Thyroid gland (tissue), 4 donors: Measurements from ENCODE around the gene C11orf98. TPM values are rescaled to one million over a fixed set of nuclear protein-coding genes. Genes with fewer than 3 reads are reported as not detected.

Source experiments
- DNase-seq, 2 donors: peaks; one replicate each; pipeline ENCODE4 v3.0.0-alpha.2; 2019
- H3K27ac ChIP-seq, 3 donors: fragments of 200-600 bp; sonication (generic); 1 replicate in 2 of 3; 2 replicates in 1 of 3; pipeline ENCODE4 v1.5.1; 2016 to 2019; ENCODE audit warnings: mild to moderate bottlenecking in 1 of 3, moderate library complexity in 1 of 3
- H3K27me3 ChIP-seq: fragments of 200-600 bp; sonication (generic); one replicate; pipeline ENCODE4 v1.5.1; 2019
- H3K36me3 ChIP-seq, 2 donors: fragments of 200-600 bp; sonication (generic); one replicate each; pipeline ENCODE4 v1.5.1; 2016 to 2019
- H3K4me1 ChIP-seq, 2 donors: fragments of 200-600 bp; sonication (generic); one replicate each; pipeline ENCODE4 v1.5.1; 2017 to 2019
- H3K4me3 ChIP-seq, 3 donors: fragments of 200-600 bp; sonication (generic); replicated peaks in 1 of 3; 1 replicate in 2 of 3; 2 replicates in 1 of 3; pipeline ENCODE4 v1.5.1; 2016; ENCODE audit warnings: mild to moderate bottlenecking in 1 of 3
- H3K9me3 ChIP-seq: fragments of 200-600 bp; sonication (generic); one replicate; pipeline ENCODE4 v1.5.1; 2017
- POLR2A ChIP-seq, 2 donors: fragments of 450-650 bp; IDR thresholded peaks; one replicate each; pipeline ENCODE4 v1.6.1; 2017; ENCODE audit warnings: antibody characterized with exemption in 2 of 2, mild to moderate bottlenecking in 2 of 2, moderate library complexity in 1 of 2
- WGBS, 2 donors: methylation state at CpG; one replicate each; pipeline ENCODE4 v1.1.5; 2017; 5-methylcytosine and 5-hydroxymethylcytosine counted together
- intact Hi-C: fragments of 100-400 bp; cut with DNase I; formaldehyde crosslinking; loops from one replicate; pipeline ENCODE4 v1.15.1; 2023
- total RNA-seq, 4 donors: library from RNA; depleted of rRNA; stranded (reverse); fragments of >200 nt; gene quantifications; one replicate each; pipeline ENCODE4 v1.2.3, GENCODE V29; 2016
- TF ChIP-seq, protein P1 (sequence below), 6 experiments: fragments of 200-600 bp in 3 of 6; fragments of 450-650 bp in 3 of 6; sonication (generic) in 3 of 6; IDR thresholded peaks; one replicate each; pipeline ENCODE4 v1.5.1; 2016 to 2019; ENCODE audit warnings: antibody characterized with exemption in 6 of 6, mild to moderate bottlenecking in 2 of 6, inconsistent platforms in 1 of 6, moderate library complexity in 1 of 6

Gene C11orf98
- total RNA-seq, 4 donors from 2014 or later = 24.1 to 34.5 (median 29.6) TPM

DNA sequence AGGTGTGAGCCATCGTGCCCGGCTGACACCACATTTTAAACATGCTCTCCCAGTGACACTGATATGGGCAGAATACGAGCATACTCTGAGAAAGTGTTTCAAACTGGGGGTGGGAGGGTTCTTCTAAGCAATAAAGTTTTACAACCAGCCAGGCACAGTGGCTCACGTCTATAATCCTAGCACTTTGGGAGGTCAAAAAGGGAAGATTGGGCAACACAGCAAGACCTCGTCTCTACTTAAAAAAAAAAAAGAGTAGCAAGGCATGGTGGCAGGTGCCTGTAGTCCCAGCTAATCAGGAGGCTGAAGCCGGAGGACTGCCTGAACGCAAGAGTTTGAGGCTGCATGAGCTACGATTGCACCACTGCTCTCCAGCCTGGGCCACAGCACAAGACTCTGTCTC lies 20.8 kb downstream of the C11orf98 start:
- Histone ChIP-seq H3K4me1 (peaks cover 11 to 13% of the 10 kb centered on the region in 2 donors), H3K27me3 (no peaks in the 10 kb centered on the region), H3K27ac (no peak overlapping the region), H3K36me3 (peaks cover 12 to 18% of the 10 kb centered on the region in 2 donors), H3K4me3 (no peak overlapping the region), H3K9me3 (no peaks in the 10 kb centered on the region)
- 88 to 95% methylated on average over 8 of the region's 8 CpGs for WGBS, 2 donors
- no peak for TF ChIP-seq POLR2A (IDR thresholded peaks at IDR 0.05)
- TF ChIP-seq, protein P1, sequence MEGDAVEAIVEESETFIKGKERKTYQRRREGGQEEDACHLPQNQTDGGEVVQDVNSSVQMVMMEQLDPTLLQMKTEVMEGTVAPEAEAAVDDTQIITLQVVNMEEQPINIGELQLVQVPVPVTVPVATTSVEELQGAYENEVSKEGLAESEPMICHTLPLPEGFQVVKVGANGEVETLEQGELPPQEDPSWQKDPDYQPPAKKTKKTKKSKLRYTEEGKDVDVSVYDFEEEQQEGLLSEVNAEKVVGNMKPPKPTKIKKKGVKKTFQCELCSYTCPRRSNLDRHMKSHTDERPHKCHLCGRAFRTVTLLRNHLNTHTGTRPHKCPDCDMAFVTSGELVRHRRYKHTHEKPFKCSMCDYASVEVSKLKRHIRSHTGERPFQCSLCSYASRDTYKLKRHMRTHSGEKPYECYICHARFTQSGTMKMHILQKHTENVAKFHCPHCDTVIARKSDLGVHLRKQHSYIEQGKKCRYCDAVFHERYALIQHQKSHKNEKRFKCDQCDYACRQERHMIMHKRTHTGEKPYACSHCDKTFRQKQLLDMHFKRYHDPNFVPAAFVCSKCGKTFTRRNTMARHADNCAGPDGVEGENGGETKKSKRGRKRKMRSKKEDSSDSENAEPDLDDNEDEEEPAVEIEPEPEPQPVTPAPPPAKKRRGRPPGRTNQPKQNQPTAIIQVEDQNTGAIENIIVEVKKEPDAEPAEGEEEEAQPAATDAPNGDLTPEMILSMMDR (IDR thresholded peaks at IDR 0.05) = no peak
- intact Hi-C loops = no loop called here
- no peak for DNase-seq

DNA sequence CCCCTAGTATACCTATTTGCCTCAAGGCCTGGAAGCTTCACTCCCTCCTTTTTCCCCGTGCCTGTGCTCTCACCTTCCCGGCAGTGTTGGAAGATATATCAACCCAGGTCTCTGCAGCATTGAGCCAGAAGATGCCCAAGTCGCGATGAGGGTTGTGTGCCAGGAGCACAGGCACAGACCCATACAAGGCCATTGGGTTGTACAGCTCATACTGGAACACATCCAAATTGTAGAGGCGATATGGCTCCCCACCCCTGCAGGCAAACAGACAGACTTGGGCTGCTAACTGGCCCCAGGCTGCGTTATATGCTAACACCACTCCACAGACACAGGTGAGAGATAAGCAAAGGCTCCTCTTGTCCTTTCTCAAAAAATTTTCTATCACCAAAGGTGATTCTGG lies 32.5 kb downstream of the C11orf98 start:
- no peak overlapping the region for H3K27ac ChIP-seq
- no peaks in the 10 kb centered on the region for H3K9me3 ChIP-seq
- intact Hi-C loops = no loop called here
- peaks cover 66 to 81% of the 10 kb centered on the region in 2 donors for H3K36me3 ChIP-seq
- no peak for DNase-seq
- no peak overlapping the region for H3K4me3 ChIP-seq
- H3K4me1 ChIP-seq = no peaks in the 10 kb centered on the region
- no peaks in the 10 kb centered on the region for H3K27me3 ChIP-seq
- WGBS, 2 donors = 98 to 100% methylated on average over 4 to 6 of the region's 6 CpGs
- TF ChIP-seq, protein P1 (IDR thresholded peaks at IDR 0.05) = no peak
- TF ChIP-seq POLR2A (IDR thresholded peaks at IDR 0.05) = no peak

- 86 to 88% methylated on average over 3 of the region's 3 CpGs for WGBS, 2 donors
- TF ChIP-seq POLR2A (IDR thresholded peaks at IDR 0.05) = no peak
- TF ChIP-seq, protein P1 (IDR thresholded peaks at IDR 0.05) = no peak
- H3K9me3 ChIP-seq = no peaks in the 10 kb centered on the region
- intact Hi-C loops = no loop called here
- peaks cover 0 to under 1% of the 10 kb centered on the region in 2 donors for H3K4me1 ChIP-seq
- peaks cover 66 to 70% of the 10 kb centered on the region in 2 donors for H3K36me3 ChIP-seq
- no peak overlapping the region for H3K27ac ChIP-seq
- H3K27me3 ChIP-seq = no peaks in the 10 kb centered on the region
- no peak overlapping the region for H3K4me3 ChIP-seq
- no peak for DNase-seq
These were observed 37.3 kb downstream of the C11orf98 start for GRCh38 chr11:62627713-62628112.

- 86% methylated on average over 7 of the region's 7 CpGs for WGBS, 2 donors
- Histone ChIP-seq H3K9me3 (no peaks in the 10 kb centered on the region), H3K27me3 (no peaks in the 10 kb centered on the region), H3K4me1 (peaks cover 4 to 14% of the 10 kb centered on the region in 2 donors), H3K27ac (peak overlapping the region; percentile 49 to 77 (median 67)), H3K36me3 (peaks cover 20 to 25% of the 10 kb centered on the region in 2 donors), H3K4me3 (no peak overlapping the region)
- no peak for DNase-seq
- TF ChIP-seq POLR2A (IDR thresholded peaks at IDR 0.05) = no peak
- TF ChIP-seq, protein P1 (IDR thresholded peaks at IDR 0.05) = no peak
- intact Hi-C loops = no loop called here
These were observed 42.4 kb downstream of the C11orf98 start for GRCh38 chr11:62622476-62623089.
